KOPT-K1 (cell line): Measurements from ENCODE around the gene ITGB6.

Experiments used
- H3K27ac ChIP-seq: fragments of 200-600 bp; sonication (generic); 2 replicates; pipeline ENCODE4 v1.5.1; 2016; ENCODE audit warnings: antibody characterized with exemption, mild to moderate bottlenecking, low read depth, low read length; ENCODE audit not compliant: poor library complexity, severe bottlenecking
- H3K36me3 ChIP-seq: fragments of 200-600 bp; sonication (generic); 2 replicates; pipeline ENCODE4 v1.5.1; 2017; ENCODE audit warnings: antibody characterized with exemption, mild to moderate bottlenecking, low read length, moderate library complexity; ENCODE audit not compliant: insufficient read depth
- H3K9me3 ChIP-seq: fragments of 200-600 bp; sonication (generic); 2 replicates; pipeline ENCODE4 v1.5.1; 2017; ENCODE audit warnings: antibody characterized with exemption, low read length, mild to moderate bottlenecking; ENCODE audit not compliant: insufficient read depth, poor library complexity, severe bottlenecking

The ITGB6 gene

GRCh38 chr2:160111951-160112798 lies 87.9 kb downstream of the ITGB6 start:
- Histone ChIP-seq H3K9me3 (no peaks in the 10 kb centered on the region), H3K27ac (no peak overlapping the region)

GRCh38 chr2:160110674-160111239 lies 89.3 kb downstream of the ITGB6 start:
- no peak overlapping the region for H3K27ac ChIP-seq
- H3K9me3 ChIP-seq: no peaks in the 10 kb centered on the region
- no peaks in the 10 kb centered on the region for H3K36me3 ChIP-seq

More at GRCh38 chr2:160111951-160112798, 87.9 kb downstream of the ITGB6 start:
- H3K36me3 ChIP-seq: no peaks in the 10 kb centered on the region

DNA sequence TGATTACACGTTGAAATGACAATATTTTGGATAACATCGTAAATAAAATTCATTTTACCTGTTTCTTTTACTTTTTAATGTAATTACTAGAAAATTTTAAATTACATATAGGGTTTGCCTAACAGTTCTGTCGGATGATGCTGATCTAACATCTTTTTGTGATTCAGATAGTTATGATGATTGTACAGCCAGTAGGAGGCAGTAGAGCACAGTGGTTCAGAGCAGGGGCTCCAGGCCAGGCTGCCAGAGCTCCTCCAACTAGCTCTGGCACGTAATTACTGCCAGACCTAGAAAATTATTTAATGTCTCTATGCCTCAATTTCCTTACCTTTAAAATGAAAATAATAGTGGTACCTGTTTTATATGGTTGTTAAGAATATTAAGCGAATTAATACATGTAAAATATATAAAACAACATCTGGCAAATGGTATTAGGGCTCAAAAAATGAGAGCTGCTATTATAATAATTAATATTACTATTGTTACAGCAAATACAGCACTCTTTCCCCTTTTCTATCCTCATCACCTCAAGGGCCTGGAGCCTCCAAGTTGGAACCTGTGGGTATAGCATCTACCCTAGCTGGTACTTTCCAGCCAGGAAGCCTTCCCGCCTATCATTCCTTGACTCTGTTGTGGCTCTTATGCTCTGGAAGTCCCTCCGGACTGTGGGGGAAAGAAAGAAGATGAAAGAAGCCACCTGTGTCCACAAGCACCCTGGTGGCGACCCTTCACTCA lies 90.0 kb downstream of the ITGB6 start:
- Histone ChIP-seq H3K27ac (no peak overlapping the region), H3K9me3 (no peaks in the 10 kb centered on the region), H3K36me3 (no peaks in the 10 kb centered on the region)

- H3K36me3 ChIP-seq: no peaks in the 10 kb centered on the region
- no peak overlapping the region for H3K27ac ChIP-seq
- no peaks in the 10 kb centered on the region for H3K9me3 ChIP-seq
Measured at GRCh38 chr2:160109243-160109642, 90.8 kb downstream of the ITGB6 start.

DNA sequence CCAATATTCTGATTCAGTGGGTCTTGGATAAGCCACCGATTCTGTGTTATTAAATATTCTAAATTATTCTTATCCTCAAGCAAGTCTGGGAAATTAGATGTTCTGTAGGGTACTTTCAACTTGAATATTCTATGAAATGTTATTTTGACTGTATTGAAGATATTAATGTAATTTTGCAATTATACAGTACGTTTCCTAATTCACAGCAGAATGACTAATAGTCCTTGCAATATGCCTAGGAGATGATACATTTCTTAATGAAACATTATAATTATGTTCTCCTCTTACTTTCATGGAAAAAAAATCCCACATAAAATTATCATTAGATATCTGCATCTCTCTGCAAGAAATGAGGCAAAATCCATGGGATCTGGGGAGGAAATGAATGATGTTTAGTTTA lies 91.4 kb downstream of the ITGB6 start:
- Histone ChIP-seq H3K36me3 (no peaks in the 10 kb centered on the region), H3K27ac (no peak overlapping the region), H3K9me3 (no peaks in the 10 kb centered on the region)

DNA sequence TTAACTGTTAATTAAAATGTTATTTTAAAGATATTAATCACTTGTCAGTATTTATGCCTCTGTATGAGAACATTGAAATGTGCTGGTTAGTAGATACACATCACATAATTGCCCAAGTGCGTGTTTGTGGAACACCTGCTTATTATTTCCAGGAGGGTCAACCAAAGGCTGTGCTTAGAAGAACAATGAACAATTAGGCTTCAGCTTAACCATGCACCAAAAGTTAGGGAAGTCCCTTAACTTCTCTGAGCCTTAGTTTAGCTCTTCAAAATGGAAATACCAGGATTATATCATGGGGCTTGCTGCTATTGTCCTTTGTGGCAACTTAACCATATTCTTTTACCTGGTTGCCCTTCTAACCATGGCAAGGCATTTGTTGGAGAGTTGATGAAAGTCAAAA lies 94.7 kb downstream of the ITGB6 start:
- Histone ChIP-seq H3K27ac (no peak overlapping the region), H3K36me3 (no peaks in the 10 kb centered on the region), H3K9me3 (no peaks in the 10 kb centered on the region)

DNA sequence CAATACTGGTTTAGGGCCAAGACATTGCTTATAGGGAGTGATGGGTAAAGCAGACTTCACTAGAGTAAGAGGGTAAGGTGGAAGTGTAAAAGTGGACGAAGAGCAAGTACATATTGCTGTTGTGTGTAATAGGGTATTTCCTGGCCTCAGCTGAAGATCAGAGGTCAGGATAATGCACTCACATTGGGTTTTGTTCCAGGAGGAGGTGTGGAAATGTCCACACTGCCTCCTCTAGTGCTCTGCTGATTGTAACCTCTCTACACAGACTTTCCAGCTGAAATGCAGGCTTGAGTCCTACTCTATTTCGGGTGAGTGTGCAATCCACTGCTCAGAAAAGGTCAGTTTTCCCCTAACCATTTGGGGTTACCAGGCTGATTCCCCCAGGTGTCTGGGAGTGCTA lies 96.0 kb downstream of the ITGB6 start:
- Histone ChIP-seq H3K27ac (no peak overlapping the region), H3K9me3 (no peaks in the 10 kb centered on the region), H3K36me3 (no peaks in the 10 kb centered on the region)

- Histone ChIP-seq H3K9me3 (peaks cover 23% of the 10 kb centered on the region), H3K27ac (no peak overlapping the region), H3K36me3 (no peaks in the 10 kb centered on the region)
Measured at GRCh38 chr2:160097326-160097725, 102.7 kb downstream of the ITGB6 start.

- no peak overlapping the region for H3K27ac ChIP-seq
- peaks cover 24% of the 10 kb centered on the region for H3K9me3 ChIP-seq
- no peaks in the 10 kb centered on the region for H3K36me3 ChIP-seq
Measured at GRCh38 chr2:160096409-160096808, 103.7 kb downstream of the ITGB6 start.

DNA sequence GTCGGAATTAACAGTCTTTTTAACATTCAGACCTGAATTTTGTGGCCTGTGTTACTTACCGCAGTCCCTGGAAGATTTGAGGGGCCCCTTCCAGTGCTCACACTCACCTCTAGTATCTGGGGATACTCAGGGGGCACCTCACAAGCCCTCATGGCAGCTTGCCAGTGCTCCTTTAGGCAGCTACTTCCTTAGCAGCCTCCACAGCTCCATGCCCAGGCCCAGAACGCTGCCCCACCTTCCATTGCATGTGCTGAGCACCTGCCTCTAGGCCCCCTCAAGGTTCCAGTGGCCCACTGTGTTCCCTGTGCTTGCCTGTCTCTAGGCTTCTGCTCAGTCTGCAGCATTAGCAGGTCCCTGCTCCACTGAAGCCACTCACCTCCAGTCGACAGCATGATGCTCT lies 107.6 kb downstream of the ITGB6 start:
- Histone ChIP-seq H3K36me3 (no peaks in the 10 kb centered on the region), H3K9me3 (peaks cover 61% of the 10 kb centered on the region)

GRCh38 chr2:160091381-160091780 lies 108.7 kb downstream of the ITGB6 start:
- peaks cover 70% of the 10 kb centered on the region for H3K9me3 ChIP-seq
- H3K36me3 ChIP-seq: no peaks in the 10 kb centered on the region
- no peak overlapping the region for H3K27ac ChIP-seq

More for the DNA sequence above, 107.6 kb downstream of the ITGB6 start:
- no peak overlapping the region for H3K27ac ChIP-seq

DNA sequence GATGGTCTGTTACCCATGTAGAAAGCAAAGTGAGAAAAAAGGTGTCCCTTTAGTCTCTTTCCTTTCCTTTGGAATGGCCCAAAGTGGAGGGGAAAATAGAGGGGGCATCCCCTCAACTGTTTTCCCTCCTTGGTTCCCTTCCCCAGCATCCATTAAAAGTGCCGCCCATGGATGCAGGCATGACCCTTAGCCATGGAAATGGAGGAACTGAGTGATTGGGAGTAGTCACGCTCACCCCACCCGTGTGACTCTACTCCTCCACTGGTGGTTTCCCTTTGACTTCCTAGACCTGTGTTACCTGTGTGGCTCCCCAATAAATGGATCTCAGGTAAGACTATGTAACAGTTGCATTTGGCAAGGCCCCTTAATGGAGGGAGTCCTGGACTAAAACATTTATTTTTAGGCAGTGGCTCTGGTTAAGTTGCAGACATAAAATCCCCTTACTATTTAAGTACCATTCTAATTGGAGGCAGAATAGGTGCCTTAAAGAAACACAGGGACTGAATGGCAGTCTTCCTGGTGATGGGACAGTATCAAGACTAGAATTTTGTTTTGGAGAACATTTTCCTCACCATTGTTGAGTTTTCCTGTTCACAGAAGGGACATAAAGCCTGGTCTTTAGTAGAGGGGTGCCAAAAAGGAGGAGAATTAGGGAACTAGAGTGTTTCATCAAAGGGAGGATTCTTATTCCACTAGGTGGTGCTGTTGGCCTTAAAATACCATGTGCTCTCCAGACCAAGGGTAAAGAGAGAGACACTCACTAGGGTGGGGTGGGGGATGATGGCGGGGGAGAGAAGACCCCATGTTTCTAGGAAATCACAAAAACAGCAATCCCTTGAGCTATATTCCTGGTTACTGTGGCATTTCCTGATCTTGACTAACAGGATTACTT lies 112.0 kb downstream of the ITGB6 start:
- Histone ChIP-seq H3K9me3 (peaks cover 81% of the 10 kb centered on the region), H3K36me3 (no peaks in the 10 kb centered on the region), H3K27ac (no peak overlapping the region)

DNA sequence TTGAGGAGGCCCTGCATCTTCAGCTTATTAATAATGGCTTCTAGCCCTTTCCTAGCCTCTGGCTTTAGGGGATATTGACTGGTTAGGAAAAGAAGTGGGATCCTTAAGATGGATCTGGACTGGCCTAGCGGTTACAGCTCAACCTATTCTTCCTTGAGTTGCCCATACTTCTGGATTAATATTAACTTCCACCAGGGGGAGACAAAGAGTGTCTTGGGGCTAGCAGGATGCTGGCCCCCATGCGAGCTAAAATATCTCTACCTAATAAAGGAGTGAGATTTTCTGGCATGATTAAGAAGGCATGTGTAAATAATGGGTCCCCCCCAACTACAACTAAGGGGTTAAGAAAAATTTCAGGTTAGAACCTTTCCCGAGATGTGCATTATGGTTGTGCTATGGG lies 114.4 kb downstream of the ITGB6 start:
- H3K9me3 ChIP-seq: peaks cover 68% of the 10 kb centered on the region
- H3K36me3 ChIP-seq: no peaks in the 10 kb centered on the region
- no peak overlapping the region for H3K27ac ChIP-seq

GRCh38 chr2:160077912-160078810 lies 121.9 kb downstream of the ITGB6 start:
- Histone ChIP-seq H3K9me3 (peaks cover 5% of the 10 kb centered on the region), H3K27ac (no peak overlapping the region), H3K36me3 (no peaks in the 10 kb centered on the region)
